ENCODE data around the gene PRICKLE1. TPM values are rescaled to one million over a fixed set of nuclear protein-coding genes. Genes with fewer than 3 reads are reported as not detected.

The PRICKLE1 gene
- total and polyA plus RNA-seq, 2 donors (not counting 1 experiment from before 2014, with no cell fraction given), result 6.3 to 21.6 TPM

- ChIA-PET POLR2A (no interaction called here), CTCF (no interaction called here)
- Histone ChIP-seq H3K27me3 (replicated peaks in 1 of 4; ENCODE audit: control extremely low read depth in 1 of 4, control insufficient read depth in 3 of 4, insufficient read depth in 4 of 4, low read length in 3 of 4) (no peaks in the 10 kb centered on the region), H3K9me3 (ENCODE audit: control extremely low read depth in 1 of 3, control insufficient read depth in 2 of 3, insufficient read depth in 1 of 3, low read length in 2 of 3) (peaks cover 0 to 6% (median 0%) of the 10 kb centered on the region in 3 donors), H4K20me1 (ENCODE audit: control insufficient read depth, insufficient read depth, low read length, poor library complexity, severe bottlenecking) (no peaks in the 10 kb centered on the region), H3K4me2 (replicated peaks; ENCODE audit: low read depth, low read length, poor library complexity, severe bottlenecking) (no peak overlapping the region), H3K27ac (ENCODE audit: low read length in 2 of 2) (no peak overlapping the region), H3K4me3 (ENCODE audit: control extremely low read depth in 1 of 5, extremely low read depth in 1 of 5, insufficient read depth in 1 of 5, low read depth in 2 of 5, low read length in 4 of 5) (no peak overlapping the region), H3K4me1 (ENCODE audit: control insufficient read depth in 2 of 2, insufficient read depth in 2 of 2, low read length in 2 of 2) (no peaks in the 10 kb centered on the region), H3K9ac (ENCODE audit: low read length) (no peak overlapping the region), H3K36me3 (replicated peaks in 1 of 2; ENCODE audit: control extremely low read depth in 1 of 2, control insufficient read depth in 1 of 2, extremely low read depth in 1 of 2, insufficient read depth in 2 of 2, low read length in 1 of 2) (no peaks in the 10 kb centered on the region), H2AFZ (ENCODE audit: insufficient read depth, low read depth, low read length, poor library complexity, severe bottlenecking) (no peak overlapping the region), H3K79me2 (ENCODE audit: control insufficient read depth, insufficient read depth, low read length) (no peaks in the 10 kb centered on the region)
- Mint-ChIP-seq H3K27ac (no peak overlapping the region), H3K4me3 (no peak overlapping the region), H3K27me3 (peaks cover 10% of the 10 kb centered on the region), H3K9me3 (ENCODE audit: insufficient read depth) (no peaks in the 10 kb centered on the region), H3K4me1 (no peaks in the 10 kb centered on the region)
- WGBS (ENCODE audit: insufficient coverage), result no CpG with 5 or more reads among the region's 1 CpG
- intact Hi-C loops (cut with micrococcal nuclease), result no loop called here
- DNase-seq (no peak), ATAC-seq (ENCODE audit: low read depth) (no peak)
- TF ChIP-seq, protein P1, sequence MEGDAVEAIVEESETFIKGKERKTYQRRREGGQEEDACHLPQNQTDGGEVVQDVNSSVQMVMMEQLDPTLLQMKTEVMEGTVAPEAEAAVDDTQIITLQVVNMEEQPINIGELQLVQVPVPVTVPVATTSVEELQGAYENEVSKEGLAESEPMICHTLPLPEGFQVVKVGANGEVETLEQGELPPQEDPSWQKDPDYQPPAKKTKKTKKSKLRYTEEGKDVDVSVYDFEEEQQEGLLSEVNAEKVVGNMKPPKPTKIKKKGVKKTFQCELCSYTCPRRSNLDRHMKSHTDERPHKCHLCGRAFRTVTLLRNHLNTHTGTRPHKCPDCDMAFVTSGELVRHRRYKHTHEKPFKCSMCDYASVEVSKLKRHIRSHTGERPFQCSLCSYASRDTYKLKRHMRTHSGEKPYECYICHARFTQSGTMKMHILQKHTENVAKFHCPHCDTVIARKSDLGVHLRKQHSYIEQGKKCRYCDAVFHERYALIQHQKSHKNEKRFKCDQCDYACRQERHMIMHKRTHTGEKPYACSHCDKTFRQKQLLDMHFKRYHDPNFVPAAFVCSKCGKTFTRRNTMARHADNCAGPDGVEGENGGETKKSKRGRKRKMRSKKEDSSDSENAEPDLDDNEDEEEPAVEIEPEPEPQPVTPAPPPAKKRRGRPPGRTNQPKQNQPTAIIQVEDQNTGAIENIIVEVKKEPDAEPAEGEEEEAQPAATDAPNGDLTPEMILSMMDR (IDR thresholded peaks at IDR 0.05), result no peak
- no peak for TF ChIP-seq EZH2 (IDR thresholded peaks at IDR 0.05; ENCODE audit: borderline replicate concordance, insufficient read depth, low read depth, low read length, poor library complexity, severe bottlenecking)
These were observed 40.8 kb upstream of the PRICKLE1 start for GRCh38 chr12:42630314-42630713.

DNA sequence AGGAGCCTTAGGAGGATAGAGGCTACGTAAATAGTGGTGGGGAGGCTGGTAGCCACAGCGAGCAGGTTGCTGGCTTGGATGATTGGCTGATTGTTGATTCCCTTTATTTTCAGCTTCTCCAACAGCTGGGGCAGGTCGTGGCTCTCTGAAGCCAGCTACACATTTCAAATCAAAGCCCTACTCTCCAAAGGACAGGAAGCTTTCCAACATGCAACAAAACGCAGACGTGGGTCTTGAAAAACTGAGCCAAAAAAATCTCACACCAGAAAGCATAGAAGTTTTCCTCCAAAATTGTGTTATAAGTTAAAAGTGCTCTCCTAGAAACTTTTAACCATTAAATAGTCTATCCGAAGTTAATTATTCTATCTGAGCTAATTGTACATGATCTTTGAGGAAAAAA is 37.6 kb upstream of the PRICKLE1 start:
- Histone ChIP-seq H3K36me3 (replicated peaks in 1 of 2; ENCODE audit: control extremely low read depth in 1 of 2, control insufficient read depth in 1 of 2, extremely low read depth in 1 of 2, insufficient read depth in 2 of 2, low read length in 1 of 2) (no peaks in the 10 kb centered on the region), H3K9ac (ENCODE audit: low read length) (no peak overlapping the region), H4K20me1 (ENCODE audit: control insufficient read depth, insufficient read depth, low read length, poor library complexity, severe bottlenecking) (no peaks in the 10 kb centered on the region), H3K4me1 (ENCODE audit: control insufficient read depth in 2 of 2, insufficient read depth in 2 of 2, low read length in 2 of 2) (no peaks in the 10 kb centered on the region), H2AFZ (ENCODE audit: insufficient read depth, low read depth, low read length, poor library complexity, severe bottlenecking) (no peak overlapping the region), H3K9me3 (ENCODE audit: control extremely low read depth in 1 of 3, control insufficient read depth in 2 of 3, insufficient read depth in 1 of 3, low read length in 2 of 3) (peaks cover 0 to 11% (median 0%) of the 10 kb centered on the region in 3 donors), H3K79me2 (ENCODE audit: control insufficient read depth, insufficient read depth, low read length) (no peaks in the 10 kb centered on the region), H3K4me2 (replicated peaks; ENCODE audit: low read depth, low read length, poor library complexity, severe bottlenecking) (no peak overlapping the region), H3K27me3 (replicated peaks in 1 of 4; ENCODE audit: control extremely low read depth in 1 of 4, control insufficient read depth in 3 of 4, insufficient read depth in 4 of 4, low read length in 3 of 4) (no peaks in the 10 kb centered on the region), H3K4me3 (ENCODE audit: control extremely low read depth in 1 of 5, extremely low read depth in 1 of 5, insufficient read depth in 1 of 5, low read depth in 2 of 5, low read length in 4 of 5) (no peak overlapping the region), H3K27ac (ENCODE audit: low read length in 2 of 2) (no peak overlapping the region)
- Mint-ChIP-seq H3K4me1 (no peaks in the 10 kb centered on the region), H3K27ac (no peak overlapping the region), H3K27me3 (peaks cover 10% of the 10 kb centered on the region), H3K9me3 (ENCODE audit: insufficient read depth) (no peaks in the 10 kb centered on the region), H3K4me3 (no peak overlapping the region)
- ChIA-PET CTCF (no interaction called here), POLR2A (no interaction called here)
- no peak for ATAC-seq (ENCODE audit: low read depth)
- TF ChIP-seq, protein P1 (IDR thresholded peaks at IDR 0.05), result no peak
- no peak for TF ChIP-seq EZH2 (IDR thresholded peaks at IDR 0.05; ENCODE audit: borderline replicate concordance, insufficient read depth, low read depth, low read length, poor library complexity, severe bottlenecking)
- no CpG with 5 or more reads among the region's 6 CpGs for WGBS (ENCODE audit: insufficient coverage)
- no peak for DNase-seq
- intact Hi-C loops (cut with micrococcal nuclease), result no loop called here
